Esophagus (tissue), 2 donors: ENCODE data around the gene MAPKAPK2. TPM values are rescaled to one million over a fixed set of nuclear protein-coding genes. Genes with fewer than 3 reads are reported as not detected.

Experiments used
- H3K27ac ChIP-seq, 2 donors: one replicate each; pipeline ENCODE4 v1.5.1; 2013; ENCODE audit warnings: low read depth in 2 of 2, mild to moderate bottlenecking in 2 of 2, inconsistent platforms in 1 of 2, low read length in 1 of 2, moderate library complexity in 1 of 2
- H3K27me3 ChIP-seq, 2 donors: one replicate each; pipeline ENCODE4 v1.6.1; 2013; ENCODE audit warnings: low read length in 2 of 2, control low read depth in 1 of 2, mild to moderate bottlenecking in 1 of 2; ENCODE audit not compliant: insufficient read depth in 2 of 2, control insufficient read depth in 1 of 2
- H3K36me3 ChIP-seq, 2 donors: one replicate each; pipeline ENCODE4 v1.6.1; 2013; ENCODE audit warnings: low read length in 1 of 2; ENCODE audit not compliant: control insufficient read depth in 2 of 2, insufficient read depth in 2 of 2
- H3K4me1 ChIP-seq, 2 donors: one replicate each; pipeline ENCODE4 v1.6.1; 2013; ENCODE audit warnings: low read length in 1 of 2; ENCODE audit not compliant: control insufficient read depth in 2 of 2, insufficient read depth in 2 of 2
- H3K4me3 ChIP-seq, 2 donors: one replicate each; pipeline ENCODE4 v1.5.1; 2013; ENCODE audit warnings: low read length in 2 of 2, mild to moderate bottlenecking in 2 of 2, low read depth in 1 of 2, moderate library complexity in 1 of 2
- H3K9me3 ChIP-seq, 2 donors: one replicate each; pipeline ENCODE4 v1.6.1; 2013; ENCODE audit warnings: mild to moderate bottlenecking in 2 of 2, low read depth in 1 of 2, low read length in 1 of 2, moderate library complexity in 1 of 2; ENCODE audit not compliant: control insufficient read depth in 2 of 2, insufficient read depth in 1 of 2
- WGBS, 2 donors: extraction: QIAGEN DNeasy Blood & Tissue Kit; methylation state at CpG; one replicate each; pipeline ENCODE4 v1.1.7; 2013; 5-methylcytosine and 5-hydroxymethylcytosine counted together
- polyA plus RNA-seq, 2 donors: library from polyadenylated mRNA; stranded (reverse); fragments of 200-250 nt; gene quantifications; one replicate each; pipeline ENCODE4 v1.2.3, GENCODE V29; 2013
- donor health status: healthy with polysubstance abuse.
- donor health status: Bipolar disorder and iron deficiency.

The MAPKAPK2 gene
- polyA plus RNA-seq, 2 donors = 28.0 to 35.1 TPM

DNA sequence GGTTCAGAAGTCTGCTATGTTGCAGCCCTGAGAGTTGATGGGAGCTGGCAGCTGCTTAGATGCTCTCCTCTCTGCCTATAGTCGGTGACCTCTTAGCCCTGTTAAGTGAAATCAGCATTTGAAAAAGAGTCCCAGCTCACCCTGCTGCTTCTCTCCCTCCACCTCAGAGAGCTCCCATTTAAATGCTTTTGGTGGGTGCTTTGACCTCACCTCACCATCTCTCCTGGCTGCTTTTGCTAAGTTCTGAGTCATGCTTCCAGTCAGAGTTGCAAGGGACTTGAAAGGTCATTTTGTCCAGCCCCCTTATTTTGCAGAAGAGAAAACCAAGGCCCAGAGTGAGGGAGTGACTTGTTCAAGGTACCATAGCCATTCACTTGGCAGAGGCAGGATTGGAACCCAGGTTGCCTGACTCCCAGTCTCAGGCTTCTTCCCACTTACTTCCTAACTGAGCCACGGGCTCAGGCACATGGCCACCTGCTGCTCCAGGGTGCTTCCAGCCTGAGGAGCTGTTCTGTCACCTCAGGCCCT, 3.3 kb downstream of the MAPKAPK2 start:
- no peaks in the 10 kb centered on the region for H3K27me3 ChIP-seq
- H3K9me3 ChIP-seq = no peaks in the 10 kb centered on the region
- peaks cover 15 to 24% of the 10 kb centered on the region in 2 donors for H3K4me1 ChIP-seq
- 35 to 65% methylated on average over 2 of the region's 2 CpGs for WGBS, 2 donors
- no peak overlapping the region for H3K4me3 ChIP-seq
- H3K36me3 ChIP-seq = no peaks in the 10 kb centered on the region
- H3K27ac ChIP-seq = peak overlapping the region in 1 of 2 donors; percentile 25

DNA sequence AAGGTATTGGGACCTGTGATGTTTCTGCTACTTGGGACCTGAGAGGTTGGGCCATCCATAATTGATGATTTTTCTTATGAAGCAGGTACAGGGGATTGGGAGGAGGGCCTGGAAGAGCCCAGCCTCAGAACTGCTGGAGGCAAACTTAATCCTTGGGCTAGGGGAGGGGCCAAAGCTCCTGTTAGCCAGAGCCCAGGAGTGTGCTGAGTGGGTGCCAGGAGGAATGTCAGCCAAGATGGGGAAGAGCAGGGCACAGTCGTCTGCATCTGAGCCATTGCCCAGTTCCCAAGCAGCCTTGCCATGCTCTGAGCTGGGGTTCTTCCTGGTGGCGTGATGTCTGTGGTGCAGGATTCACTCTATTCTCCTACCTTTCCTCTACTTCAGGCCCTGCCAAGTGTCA, 5.8 kb downstream of the MAPKAPK2 start:
- no peak overlapping the region for H3K4me3 ChIP-seq
- no peaks in the 10 kb centered on the region for H3K9me3 ChIP-seq
- H3K4me1 ChIP-seq = peaks cover 24% of the 10 kb centered on the region in 2 donors
- peak overlapping the region in 1 of 2 donors; percentile 26 for H3K27ac ChIP-seq
- H3K36me3 ChIP-seq = peaks cover 0 to 4% of the 10 kb centered on the region in 2 donors
- 37 to 53% methylated on average over 2 of the region's 2 CpGs for WGBS, 2 donors
- H3K27me3 ChIP-seq = no peaks in the 10 kb centered on the region

DNA sequence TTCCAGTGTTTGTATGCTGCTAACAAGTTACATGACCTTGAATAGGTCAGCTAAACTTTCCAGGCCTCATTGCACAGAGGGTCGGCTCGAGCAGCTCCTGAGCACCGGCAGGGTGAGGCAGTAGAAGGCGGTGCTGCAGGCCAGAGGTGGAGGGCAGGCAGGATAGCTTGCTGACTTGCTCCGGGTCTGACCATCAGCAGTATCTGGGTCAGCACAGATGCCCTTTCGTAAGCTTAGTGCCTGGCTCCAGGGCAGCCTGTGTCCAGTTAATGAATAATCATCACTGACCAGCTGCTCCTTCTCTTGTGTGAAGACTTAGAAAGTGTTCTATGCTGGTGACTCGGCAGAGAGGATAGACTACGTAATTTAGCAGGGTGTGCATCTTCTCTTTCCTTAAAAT, 6.9 kb downstream of the MAPKAPK2 start:
- H3K27me3 ChIP-seq = no peaks in the 10 kb centered on the region
- no peak overlapping the region for H3K4me3 ChIP-seq
- peaks cover 0 to 6% of the 10 kb centered on the region in 2 donors for H3K36me3 ChIP-seq
- H3K4me1 ChIP-seq = peaks cover 24% of the 10 kb centered on the region in 2 donors
- no peak overlapping the region for H3K27ac ChIP-seq
- H3K9me3 ChIP-seq = no peaks in the 10 kb centered on the region
- 59 to 72% methylated on average over 8 of the region's 8 CpGs for WGBS, 2 donors

DNA sequence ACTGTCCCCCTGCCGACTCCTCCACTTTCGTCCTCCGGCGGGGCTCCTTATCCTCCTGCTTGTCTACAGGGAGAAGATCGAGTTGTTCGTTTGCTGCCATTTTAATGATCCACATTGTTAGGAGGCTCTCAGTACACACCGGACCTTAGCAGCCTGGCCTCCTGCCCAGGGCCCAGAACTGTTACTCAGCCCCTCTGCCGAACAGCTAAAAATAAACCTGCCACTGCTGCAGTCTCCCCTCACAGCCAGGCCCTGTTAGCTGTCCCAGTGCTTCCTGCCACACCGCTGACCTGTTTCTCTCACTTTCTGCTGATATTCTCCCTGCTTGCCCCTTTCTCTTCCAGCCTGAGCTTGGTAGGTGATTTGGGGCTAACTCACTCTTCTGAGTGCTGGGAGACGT, 8.3 kb downstream of the MAPKAPK2 start:
- H3K4me3 ChIP-seq = no peak overlapping the region
- H3K9me3 ChIP-seq = no peaks in the 10 kb centered on the region
- peak overlapping the region; percentile 36 to 75 for H3K27ac ChIP-seq
- H3K4me1 ChIP-seq = peaks cover 20 to 21% of the 10 kb centered on the region in 2 donors
- peaks cover 0 to 6% of the 10 kb centered on the region in 2 donors for H3K36me3 ChIP-seq
- no peaks in the 10 kb centered on the region for H3K27me3 ChIP-seq
- 62 to 64% methylated on average over 10 of the region's 10 CpGs for WGBS, 2 donors

DNA sequence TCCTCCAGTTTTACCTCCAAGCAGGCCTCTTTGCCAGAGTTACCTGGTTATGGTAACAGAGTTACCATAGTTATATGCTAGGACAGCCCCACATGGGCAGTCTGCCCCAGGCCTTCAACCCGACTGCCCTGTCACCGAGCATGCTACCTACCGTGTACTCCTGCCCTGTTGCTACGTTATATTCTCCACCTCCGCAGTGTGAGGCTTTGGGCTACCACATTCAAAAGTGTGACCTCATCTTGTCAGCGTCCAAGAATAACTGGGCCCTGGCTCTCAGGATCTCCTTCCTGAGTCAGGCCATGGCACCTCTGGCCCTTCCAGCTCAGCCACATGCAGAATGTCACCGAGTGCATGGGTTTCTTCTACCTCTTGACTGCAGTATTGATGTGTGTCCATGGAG, 8.9 kb downstream of the MAPKAPK2 start:
- Histone ChIP-seq H3K27ac (peak overlapping the region; percentile 36 to 75), H3K36me3 (peaks cover 0 to 6% of the 10 kb centered on the region in 2 donors), H3K27me3 (no peaks in the 10 kb centered on the region), H3K4me1 (peaks cover 18 to 20% of the 10 kb centered on the region in 2 donors), H3K9me3 (no peaks in the 10 kb centered on the region), H3K4me3 (no peak overlapping the region)
- 66 to 75% methylated on average over 7 of the region's 7 CpGs for WGBS, 2 donors

DNA sequence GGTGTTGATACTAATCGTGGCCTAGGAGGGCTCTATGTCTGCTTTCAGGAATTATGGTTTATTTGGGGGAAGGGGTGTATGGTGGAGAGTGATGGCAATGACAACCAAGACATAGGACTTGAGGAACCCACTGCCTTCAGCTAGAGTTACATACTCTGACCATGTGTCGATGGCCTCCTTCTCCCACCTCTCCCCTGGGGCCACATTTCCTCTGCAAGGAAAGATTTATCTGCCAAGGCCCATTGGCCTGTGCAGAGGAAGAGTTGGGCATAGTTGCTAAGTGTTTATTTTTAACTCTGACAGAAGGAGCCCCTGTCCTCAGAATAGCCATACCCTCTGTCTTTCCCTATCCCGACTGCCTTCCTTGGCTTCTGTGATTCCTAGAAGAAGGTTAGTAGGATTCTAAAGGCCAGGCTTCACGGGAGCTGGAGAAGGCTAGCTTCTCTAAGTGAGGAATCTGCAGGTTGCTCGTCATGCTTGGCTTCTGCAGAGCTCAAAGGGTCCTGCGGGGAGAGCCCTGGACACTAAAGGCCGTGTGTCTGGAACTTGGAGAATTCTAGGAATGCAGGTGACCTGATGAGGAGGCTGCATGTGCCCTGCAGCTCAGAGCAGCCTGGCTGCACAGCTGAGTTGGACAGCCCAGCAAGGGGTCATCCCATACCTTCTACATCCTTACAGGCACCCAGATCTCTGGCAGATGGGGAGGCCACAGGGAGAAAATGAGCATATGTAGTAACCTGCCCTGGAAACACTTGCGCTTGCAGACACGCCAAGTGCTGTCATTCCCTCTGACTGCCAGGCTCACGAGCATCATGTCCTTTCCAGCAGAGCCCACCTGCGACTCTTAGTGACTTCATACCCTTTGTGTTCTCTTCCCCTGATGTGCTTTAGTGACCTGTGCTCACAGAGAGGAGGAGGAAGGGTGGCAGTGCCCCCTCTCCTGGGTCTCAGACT, 9.7 kb downstream of the MAPKAPK2 start:
- peaks cover 0 to 6% of the 10 kb centered on the region in 2 donors for H3K36me3 ChIP-seq
- WGBS, 2 donors = 70 to 75% methylated on average over 11 of the region's 11 CpGs
- no peaks in the 10 kb centered on the region for H3K27me3 ChIP-seq
- H3K9me3 ChIP-seq = no peaks in the 10 kb centered on the region
- H3K4me3 ChIP-seq = no peak overlapping the region
- H3K4me1 ChIP-seq = peaks cover 18 to 21% of the 10 kb centered on the region in 2 donors
- no peak overlapping the region for H3K27ac ChIP-seq

DNA sequence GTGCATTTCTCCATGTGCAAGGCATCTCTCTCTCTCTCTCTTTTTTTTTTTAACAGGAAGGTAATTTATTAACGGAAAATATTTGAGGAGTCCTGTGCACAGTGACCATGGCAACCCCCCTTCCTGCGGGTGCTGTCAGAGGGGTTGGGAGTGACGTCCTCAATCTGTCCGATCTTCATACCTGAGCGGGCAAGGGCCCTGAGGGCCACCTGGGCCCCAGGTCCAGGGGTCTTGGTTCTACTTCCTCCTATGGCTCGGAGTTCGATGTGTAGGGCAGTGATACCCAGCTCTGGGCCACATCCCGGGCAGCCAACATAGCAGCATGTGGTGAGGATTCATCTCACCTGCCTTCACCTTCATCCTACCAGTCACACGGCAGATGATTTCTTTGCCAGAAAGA, 11.0 kb downstream of the MAPKAPK2 start:
- H3K9me3 ChIP-seq = no peaks in the 10 kb centered on the region
- no peak overlapping the region for H3K27ac ChIP-seq
- H3K4me3 ChIP-seq = no peak overlapping the region
- peaks cover 15 to 19% of the 10 kb centered on the region in 2 donors for H3K4me1 ChIP-seq
- WGBS, 2 donors = 84 to 88% methylated on average over 9 of the region's 9 CpGs
- H3K36me3 ChIP-seq = peaks cover 0 to 6% of the 10 kb centered on the region in 2 donors
- no peaks in the 10 kb centered on the region for H3K27me3 ChIP-seq

DNA sequence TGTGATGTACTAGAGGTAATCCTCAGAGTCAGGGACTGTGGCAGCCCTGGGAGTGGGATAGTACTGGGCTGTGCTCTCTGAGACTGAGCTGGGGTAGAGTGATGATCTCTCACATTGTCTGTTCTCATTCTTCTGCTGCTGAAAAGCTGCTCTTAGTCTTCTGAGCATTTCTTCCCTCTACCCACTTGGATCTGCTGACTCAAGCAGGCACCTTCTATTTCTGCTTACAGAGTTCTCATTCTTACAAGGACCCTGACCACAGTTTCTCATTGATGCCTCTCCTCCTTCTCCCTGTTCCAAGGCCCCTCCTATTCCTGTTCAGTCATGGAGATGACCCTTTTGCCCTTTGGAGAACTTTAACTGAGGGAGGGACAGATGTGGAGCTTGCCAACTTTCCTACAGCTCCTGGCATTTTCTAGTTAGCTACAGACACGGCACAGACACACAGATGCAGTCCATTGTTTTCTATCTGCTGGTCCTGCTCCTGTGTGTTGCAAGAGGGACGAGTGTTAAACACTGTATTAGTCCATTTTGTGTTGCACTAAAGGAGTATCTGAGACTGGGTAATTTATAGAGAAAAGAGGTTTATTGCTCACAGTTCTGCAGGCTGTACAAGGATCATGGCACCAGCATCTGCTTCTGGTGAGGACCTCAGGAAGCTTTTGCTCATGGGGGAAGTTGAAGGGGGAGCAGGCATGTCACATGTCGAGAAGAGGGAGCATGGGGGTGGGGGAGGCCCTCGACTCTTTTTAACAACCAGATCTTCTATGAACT, 12.3 kb downstream of the MAPKAPK2 start:
- peaks cover 0 to 6% of the 10 kb centered on the region in 2 donors for H3K36me3 ChIP-seq
- H3K27ac ChIP-seq = no peak overlapping the region
- peaks cover 14 to 17% of the 10 kb centered on the region in 2 donors for H3K4me1 ChIP-seq
- WGBS, 2 donors = 64 to 74% methylated on average over 4 of the region's 4 CpGs
- no peaks in the 10 kb centered on the region for H3K9me3 ChIP-seq
- no peaks in the 10 kb centered on the region for H3K27me3 ChIP-seq
- H3K4me3 ChIP-seq = no peak overlapping the region

DNA sequence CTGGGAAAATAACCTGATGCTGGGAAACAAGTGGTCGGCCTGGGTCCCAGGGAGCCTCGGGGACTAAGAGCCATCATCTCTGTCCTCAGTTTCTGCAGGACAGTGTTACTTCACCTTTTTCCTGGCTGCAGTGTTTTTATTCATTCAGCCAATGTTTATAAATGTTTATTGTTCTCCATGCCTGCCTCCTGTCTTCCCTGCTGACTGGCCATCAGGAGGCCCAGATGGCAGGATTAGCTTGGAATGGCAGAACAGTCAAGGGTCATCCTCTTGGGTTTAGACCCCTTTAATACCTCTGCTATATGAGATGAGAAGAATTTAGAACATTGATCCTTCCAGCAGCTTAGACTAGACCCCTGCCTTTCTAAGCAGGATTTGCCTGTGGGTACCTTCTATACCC, 13.3 kb downstream of the MAPKAPK2 start:
- H3K4me1 ChIP-seq = peaks cover 17 to 19% of the 10 kb centered on the region in 2 donors
- 90 to 94% methylated on average over 2 of the region's 2 CpGs for WGBS, 2 donors
- H3K27ac ChIP-seq = no peak overlapping the region

More for the DNA sequence above, 13.3 kb downstream of the MAPKAPK2 start:
- Histone ChIP-seq H3K27me3 (no peaks in the 10 kb centered on the region), H3K4me3 (no peak overlapping the region), H3K36me3 (peaks cover 0 to 6% of the 10 kb centered on the region in 2 donors), H3K9me3 (no peaks in the 10 kb centered on the region)
